HepG2 (cell line): Measurements from ENCODE around the gene FMNL2. TPM values are rescaled to one million over a fixed set of nuclear protein-coding genes. Genes with fewer than 3 reads are reported as not detected.

Source experiments
- ATAC-seq: fragments of 200-7000 bp; cut with Tn5 transposase; 3 replicates; pipeline ENCODE4 v1.9.1; 2020; ENCODE audit warnings: mild to moderate bottlenecking, moderate library complexity
- BruUV-seq: library from RNA; stranded (reverse); fragments of 400-500 nt; replicated peaks from 2 replicates; lab custom pipeline; 2021; lab: Mats Ljungman, UMichigan
- CTCF ChIA-PET: fragments of 300-600 bp; formaldehyde crosslinking; extraction: SDS; loops from one replicate; lab custom pipeline; 2021; ENCODE audit warnings: low total read pairs, inconsistent platforms, low intra/inter-chr PET ratio; lab: Yijun Ruan, JAX
- POLR2A ChIA-PET: fragments of 350-600 bp; sonication (Branson Sonifier 250); formaldehyde crosslinking; loops from one replicate; lab custom pipeline; 2020; ENCODE audit warnings: antibody characterized with exemption, inconsistent platforms; lab: Yijun Ruan, JAX
- DNase-seq: peaks from one replicate; pipeline ENCODE4 v3.0.0-alpha.2; 2015; ENCODE audit warnings: low spot score
- FAIRE-seq: peaks from 3 replicates; lab custom pipeline; 2011; peaks lifted over from hg19 to GRCh38; lab: Jason Lieb, UNC
- H2AFZ ChIP-seq: one replicate; pipeline ENCODE4 v1.6.1; 2011; ENCODE audit warnings: low read length, inconsistent platforms
- H3K27ac ChIP-seq: fragments of 300-600 bp; 3 replicates; pipeline ENCODE4 v1.8.0; 2011; ENCODE audit warnings: mixed run types, mild to moderate bottlenecking, mixed read lengths, low read length, inconsistent platforms; ENCODE audit not compliant: insufficient read depth; ENCODE audit errors: extremely low read length
- H3K27me3 ChIP-seq, 2 experiments: fragments of 200-600 bp in 1 of 2; 2 replicates in 1 of 2; 3 replicates in 1 of 2; pipeline versions ENCODE4 v1.6.0 to v1.8.0; 2011; ENCODE audit warnings: low read length in 2 of 2, mild to moderate bottlenecking in 2 of 2, moderate library complexity in 2 of 2, inconsistent platforms in 1 of 2; ENCODE audit not compliant: insufficient read depth in 2 of 2, control insufficient read depth in 1 of 2
- H3K36me3 ChIP-seq, 2 experiments: fragments of 200-600 bp in 1 of 2; replicated peaks in 1 of 2; 2 replicates in 1 of 2; 3 replicates in 1 of 2; pipeline versions ENCODE4 v1.5.1 to v1.8.0; 2011; ENCODE audit warnings: low read length in 2 of 2, inconsistent platforms in 1 of 2; ENCODE audit not compliant: insufficient read depth in 2 of 2, control insufficient read depth in 1 of 2
- H3K4me1 ChIP-seq: 2 replicates; pipeline ENCODE4 v1.5.1; 2012; ENCODE audit warnings: low read length, inconsistent platforms; ENCODE audit not compliant: insufficient read depth
- H3K4me2 ChIP-seq: 2 replicates; pipeline ENCODE4 v1.6.0; 2011; ENCODE audit warnings: low read depth, low read length, inconsistent platforms
- H3K4me3 ChIP-seq, 3 experiments: fragments of 200-600 bp in 1 of 3; sonication (generic), shearing (Covaris generic) in 1 of 3; replicated peaks in 1 of 3; 2 replicates each; pipeline ENCODE4 v1.5.1; 2011 to 2016; ENCODE audit warnings: low read length in 3 of 3, inconsistent platforms in 2 of 3, low read depth in 2 of 3, mild to moderate bottlenecking in 2 of 3, control low read depth in 1 of 3, mixed read lengths in 1 of 3; ENCODE audit not compliant: insufficient read depth in 1 of 3
- H3K79me2 ChIP-seq: one replicate; pipeline ENCODE4 v1.6.1; 2011; ENCODE audit warnings: low read length, inconsistent platforms; ENCODE audit not compliant: insufficient read depth
- H3K9ac ChIP-seq: 2 replicates; pipeline ENCODE4 v1.6.0; 2011; ENCODE audit warnings: mild to moderate bottlenecking, low read depth, low read length, inconsistent platforms; ENCODE audit not compliant: insufficient read depth
- H3K9me3 ChIP-seq: 2 replicates; pipeline ENCODE4 v1.5.1; 2012; ENCODE audit warnings: mild to moderate bottlenecking, low read length
- H4K20me1 ChIP-seq: 2 replicates; pipeline ENCODE4 v1.6.0; 2011; ENCODE audit warnings: inconsistent platforms, mild to moderate bottlenecking, low read length, moderate library complexity; ENCODE audit not compliant: insufficient read depth
- AHDC1 ChIP-seq: sonication (generic); formaldehyde crosslinking; IDR thresholded peaks from 2 replicates; pipeline ENCODE4 v1.5.1; 2020; ENCODE audit warnings: mild to moderate bottlenecking, missing genetic modification reagents, borderline replicate concordance
- ARHGAP35 ChIP-seq: sonication (generic); formaldehyde crosslinking; IDR thresholded peaks from 2 replicates; pipeline ENCODE4 v1.9.0; 2022; ENCODE audit warnings: mild to moderate bottlenecking, inconsistent platforms, moderate library complexity, missing genetic modification reagents, borderline replicate concordance
- ATF4 ChIP-seq, 2 experiments: fragments of 450-650 bp in 1 of 2; sonication (generic) in 1 of 2; formaldehyde crosslinking; IDR thresholded peaks; 2 replicates each; pipeline versions ENCODE4 v1.5.0 to v1.8.0; 2020 to 2022; ENCODE audit warnings: mild to moderate bottlenecking in 1 of 2, missing genetic modification reagents in 1 of 2
- BCL6 ChIP-seq: IDR thresholded peaks from 2 replicates; pipeline ENCODE4 v1.6.1; 2016; ENCODE audit warnings: missing genetic modification reagents, missing compliant biosample characterization
- GFI1 ChIP-seq: sonication (generic); formaldehyde crosslinking; IDR thresholded peaks from 2 replicates; pipeline ENCODE4 v1.5.0; 2020; ENCODE audit warnings: missing genetic modification reagents, mild to moderate bottlenecking, borderline replicate concordance
- HBP1 ChIP-seq: IDR thresholded peaks from 2 replicates; pipeline ENCODE4 v1.6.1; 2016; ENCODE audit warnings: low read depth, control low read depth
- HNRNPUL1 ChIP-seq: fragments of 200-400 bp; formaldehyde crosslinking; IDR thresholded peaks from 2 replicates; pipeline ENCODE4 v1.6.1; 2017; ENCODE audit warnings: low read depth, mild to moderate bottlenecking, low read length, moderate library complexity
- KAT8 ChIP-seq: IDR thresholded peaks from 2 replicates; pipeline ENCODE4 v1.6.1; 2016; ENCODE audit warnings: missing genetic modification reagents, missing compliant biosample characterization
- RAD21 ChIP-seq: fragments of 450-650 bp; formaldehyde crosslinking; IDR thresholded peaks from 2 replicates; pipeline ENCODE4 v1.5.0; 2020; ENCODE audit warnings: mild to moderate bottlenecking
- TFE3 ChIP-seq: IDR thresholded peaks from 2 replicates; pipeline ENCODE4 v1.6.1; 2016
- ZMYM4 ChIP-seq: sonication (generic); formaldehyde crosslinking; IDR thresholded peaks from 2 replicates; pipeline ENCODE4 v1.8.1; 2023; ENCODE audit warnings: mild to moderate bottlenecking, missing genetic modification reagents
- ZNF644 ChIP-seq: IDR thresholded peaks from 2 replicates; pipeline ENCODE4 v1.6.1; 2016; ENCODE audit warnings: low read depth
- ZNF792 ChIP-seq: IDR thresholded peaks from 2 replicates; pipeline ENCODE4 v1.6.1; 2016
- WGBS: methylation state at CpG from one replicate; pipeline ENCODE4 v1.1.6; 2017; ENCODE audit warnings: low lambda C conversion rate; 5-methylcytosine and 5-hydroxymethylcytosine counted together
- in situ Hi-C: cut with HindIII; loops from 2 replicates; pipeline ENCODE4 v1.10.0; 2017; ENCODE audit warnings: low pct_unique_long_range_greater_than_20kb; ENCODE audit not compliant: extremely low pct_ligation_motif_present
- intact Hi-C: fragments of 100-400 bp; cut with micrococcal nuclease; formaldehyde crosslinking; loops from one replicate; pipeline ENCODE4 v1.10.0; 2022; ENCODE audit not compliant: unreplicated experiment
- polyA plus RNA-seq, 8 experiments: library from polyadenylated mRNA; depleted of rRNA in 3 of 8; stranded (reverse) in 7 of 8; unstranded in 1 of 8; fragments of >200 nt; fragmentation: Illumina TruSeq in 4 of 8; extraction: Trizol in 4 of 8; gene quantifications; 2 replicates each; pipeline versions ENCODE4 v1.2.1 to v1.2.3, GENCODE V29; 2011 to 2016; ENCODE audit warnings: low read depth in 4 of 8, missing spikeins in 1 of 8, mixed read lengths in 1 of 8; ENCODE audit not compliant: insufficient read depth in 1 of 8
- total RNA-seq, 5 experiments: library from RNA; depleted of rRNA; stranded (reverse); fragments of >200 nt; fragmentation: Illumina TruSeq; extraction: Trizol; gene quantifications; 2 replicates each; pipeline ENCODE4 v1.2.3, GENCODE V29; 2016; ENCODE audit warnings: low read depth in 1 of 5

The FMNL2 gene
- total and polyA plus RNA-seq, 2 of the 13 experiments (the other 11 are each of a cell fraction or from before 2014, with no cell fraction given), result 66.5 to 67.7 TPM

- peak; percentile 23 for FAIRE-seq
- intact Hi-C loops, result no loop called here
- WGBS, result 64% methylated on average over 8 of the region's 8 CpGs
- TF ChIP-seq TFE3 (CRISPR knock-in tag) (peak; percentile 93), KAT8 (peak; percentile 26; the same call in 1 of the 2 replicates), GFI1 (peak; percentile 50; the same call in 1 of the 2 replicates), BCL6 (CRISPR knock-in tag) (peak; percentile 65), ZNF644 (peak; percentile 71; the same call in 1 of the 2 replicates), HNRNPUL1 (peak; percentile 83; the same call in 1 of the 2 replicates), ATF4 (CRISPR knock-in tag; IDR thresholded peaks at IDR 0.05) (peak in 1 of 2 experiments; percentile 77; a peak in 2 of 4 replicates), ZMYM4 (CRISPR knock-in tag) (peak; percentile 27; the same call in 1 of the 2 replicates), ARHGAP35 (CRISPR knock-in tag) (no peak), RAD21 (CRISPR knock-in tag) (no peak), AHDC1 (0 out of 2 replicates have a peak, but pooled peaks have one; percentile 56), ZNF792 (CRISPR knock-in tag) (peak; percentile 72; the same call in 1 of the 2 replicates), HBP1 (CRISPR knock-in tag) (0 out of 2 replicates have a peak, but pooled peaks have one; percentile 24)
Measured at GRCh38 chr2:152421521-152422370, 86.8 kb downstream of the FMNL2 start.

More at GRCh38 chr2:152421521-152422370, 86.8 kb downstream of the FMNL2 start:
- ChIA-PET POLR2A (interaction anchor here (0.8 to 1.5 kb wide), 3 partner anchors 11 to 65 kb away, joined by 3 to 11 read pairs (median 3); no protein-coding TSS in a partner anchor), CTCF (no interaction called here)
- Histone ChIP-seq H3K36me3 (peaks cover 6 to 11% of the 10 kb centered on the region in 2 experiments; a peak in 3 of 5 replicates), H4K20me1 (peaks cover 8% of the 10 kb centered on the region), H3K79me2 (peaks cover 89% of the 10 kb centered on the region), H3K4me3 (no peak overlapping the region), H3K27ac (peak overlapping the region; percentile 11), H3K9ac (no peak overlapping the region; the same call in 1 of the 2 replicates), H2AFZ (no peak overlapping the region), H3K4me2 (0 out of 2 replicates have a peak overlapping the region, but pooled peaks have one; percentile 8), H3K9me3 (no peaks in the 10 kb centered on the region), H3K27me3 (no peaks in the 10 kb centered on the region), H3K4me1 (peaks cover 73% of the 10 kb centered on the region)
- ATAC-seq, result peak; percentile 74
- in situ Hi-C loops, result no loop called here
- DNase-seq, result peak; percentile 89
- BruUV-seq, result no TSS peak
